K562 (cell line): ENCODE measurements around the gene PSMD1. TPM values are rescaled to one million over a fixed set of nuclear protein-coding genes. Genes with fewer than 3 reads are reported as not detected.

Source experiments
- ATAC-seq: fragments of 200-7000 bp; cut with Tn5 transposase; 3 replicates; pipeline ENCODE4 v1.9.1; 2020; ENCODE audit warnings: moderate library complexity
- BruUV-seq: library from RNA; stranded (reverse); fragments of 400-500 nt; replicated peaks from 2 replicates; lab custom pipeline; 2021; lab: Mats Ljungman, UMichigan
- CTCF ChIA-PET: fragments of 300-600 bp; formaldehyde crosslinking; extraction: SDS; loops from one replicate; lab custom pipeline; 2021; ENCODE audit warnings: low intra/inter-chr PET ratio; lab: Yijun Ruan, JAX
- POLR2A ChIA-PET: fragments of 300-600, 350-650 bp; sonication (Branson Sonifier 250); formaldehyde crosslinking; extraction: SDS; loops from one replicate; lab custom pipeline; 2021; ENCODE audit warnings: antibody characterized with exemption, inconsistent platforms; lab: Yijun Ruan, JAX
- DNase-seq, 4 experiments: peaks; one replicate each; pipeline versions ENCODE4 v3.0.0 to v3.0.0-alpha.2; 2011 to 2018; ENCODE audit warnings: low spot score in 3 of 4, mixed read lengths in 3 of 4; ENCODE audit errors: extremely low read depth in 1 of 4
- FAIRE-seq: peaks from 2 replicates; lab custom pipeline; 2011; peaks lifted over from hg19 to GRCh38; lab: Jason Lieb, UNC
- H2AFZ ChIP-seq: 2 replicates; pipeline ENCODE4 v1.6.0; 2011; ENCODE audit warnings: low read depth, low read length, control low read depth, inconsistent platforms
- H3K27ac ChIP-seq: fragments of 200-600 bp; 3 replicates; pipeline ENCODE4 v1.8.0; 2011; ENCODE audit warnings: low read depth, mild to moderate bottlenecking, control low read depth, inconsistent platforms, low read length, moderate library complexity, mixed read lengths; ENCODE audit errors: extremely low read depth
- H3K27me3 ChIP-seq, 2 experiments: fragments of 300-600 bp in 1 of 2; 2 replicates in 1 of 2; 3 replicates in 1 of 2; pipeline versions ENCODE4 v1.6.0 to v1.8.0; 2011; ENCODE audit warnings: inconsistent platforms in 2 of 2, low read length in 2 of 2, mild to moderate bottlenecking in 1 of 2, mixed read lengths in 1 of 2, moderate library complexity in 1 of 2; ENCODE audit not compliant: control insufficient read depth in 2 of 2, insufficient read depth in 2 of 2
- H3K36me3 ChIP-seq: fragments of 300-600 bp; 3 replicates; pipeline ENCODE4 v1.8.0; 2011; ENCODE audit warnings: mild to moderate bottlenecking, low read length, inconsistent platforms; ENCODE audit not compliant: control insufficient read depth, insufficient read depth
- H3K4me1 ChIP-seq, 2 experiments: fragments of 200-600 bp in 1 of 2; replicated peaks in 1 of 2; 2 replicates in 1 of 2; 3 replicates in 1 of 2; pipeline versions ENCODE4 v1.5.1 to v1.8.0; 2011; ENCODE audit warnings: inconsistent platforms in 2 of 2, low read length in 2 of 2, mild to moderate bottlenecking in 1 of 2, mixed read lengths in 1 of 2, moderate library complexity in 1 of 2; ENCODE audit not compliant: control insufficient read depth in 2 of 2, insufficient read depth in 2 of 2
- H3K4me2 ChIP-seq: 2 replicates; pipeline ENCODE4 v1.6.1; 2011; ENCODE audit warnings: low read length, control low read depth, inconsistent platforms, mixed read lengths; ENCODE audit not compliant: insufficient read depth
- H3K4me3 ChIP-seq: fragments of 200-600 bp; sonication (generic), shearing (Covaris generic); 2 replicates; pipeline ENCODE4 v1.5.1; 2016; ENCODE audit warnings: control low read depth, inconsistent platforms
- H3K79me2 ChIP-seq: fragments of 200-600 bp; 3 replicates; pipeline ENCODE4 v1.8.0; 2011; ENCODE audit warnings: low read length, inconsistent platforms; ENCODE audit not compliant: control insufficient read depth, insufficient read depth
- H3K9ac ChIP-seq, 2 experiments: 2 replicates each; pipeline versions ENCODE4 v1.6.0 to v1.6.1; 2011; ENCODE audit warnings: low read depth in 2 of 2, low read length in 2 of 2, control low read depth in 1 of 2, inconsistent platforms in 1 of 2, mild to moderate bottlenecking in 1 of 2, mixed read lengths in 1 of 2; ENCODE audit not compliant: insufficient read depth in 1 of 2
- H3K9me1 ChIP-seq: one replicate; pipeline ENCODE4 v1.6.0; 2011; ENCODE audit warnings: inconsistent platforms, mild to moderate bottlenecking, low read length, moderate library complexity; ENCODE audit not compliant: control insufficient read depth, insufficient read depth
- H3K9me3 ChIP-seq: replicated peaks from 2 replicates; pipeline ENCODE4 v1.5.1; 2011; ENCODE audit warnings: low read depth, low read length, inconsistent platforms; ENCODE audit not compliant: control insufficient read depth, insufficient read depth
- H4K20me1 ChIP-seq: replicated peaks from 2 replicates; pipeline ENCODE4 v1.6.1; 2011; ENCODE audit warnings: low read length, inconsistent platforms, mixed read lengths; ENCODE audit not compliant: control insufficient read depth, insufficient read depth
- CHD4 ChIP-seq: fragments of 200-600 bp; sonication (generic); IDR thresholded peaks from 3 replicates; pipeline ENCODE4 v1.6.1; 2012; ENCODE audit warnings: low read depth, mild to moderate bottlenecking, mixed read lengths, low read length, inconsistent platforms; ENCODE audit not compliant: insufficient read depth, insufficient replicate concordance, poor library complexity, severe bottlenecking
- CTBP1 ChIP-seq: fragments of 450-650 bp; IDR thresholded peaks from 2 replicates; pipeline ENCODE4 v1.6.1; 2016; ENCODE audit warnings: borderline replicate concordance
- HDAC6 ChIP-seq: IDR thresholded peaks from 2 replicates; pipeline ENCODE4 v1.6.1; 2012; ENCODE audit warnings: low read depth, mild to moderate bottlenecking, control low read depth, inconsistent platforms, low read length, moderate library complexity
- JUNB ChIP-seq: fragments of 450-650 bp; formaldehyde crosslinking; conservative IDR thresholded peaks from 2 replicates; pipeline ENCODE4 v1.4.0; 2020; ENCODE audit warnings: mild to moderate bottlenecking
- KLF10 ChIP-seq: fragments of 250-450 bp; sonication (Bioruptor Pico); IDR thresholded peaks from 2 replicates; pipeline ENCODE4 v1.6.1; 2021; ENCODE audit warnings: matching md5 sums
- MYC ChIP-seq, 2 experiments: fragments of 250-450 bp in 1 of 2; sonication (Bioruptor Pico) in 1 of 2; IDR thresholded peaks; 2 replicates each; pipeline versions ENCODE4 v1.5.1 to v1.6.1; 2012 to 2021; ENCODE audit warnings: low read depth in 2 of 2, borderline replicate concordance in 1 of 2, improper control_type of control experiment in 1 of 2, low read length in 1 of 2, mild to moderate bottlenecking in 1 of 2, moderate library complexity in 1 of 2
- NFATC3 ChIP-seq: fragments of 450-650 bp; IDR thresholded peaks from 2 replicates; pipeline ENCODE4 v1.6.1; 2017; ENCODE audit warnings: mild to moderate bottlenecking
- POLR2B ChIP-seq: fragments of 450-650 bp; IDR thresholded peaks from 2 replicates; pipeline ENCODE4 v1.6.1; 2018; ENCODE audit warnings: low read depth; ENCODE audit not compliant: partially characterized antibody
- PRPF4 ChIP-seq: fragments of 200-400 bp; formaldehyde crosslinking; IDR thresholded peaks from one replicate; pipeline ENCODE4 v1.6.1; 2017; ENCODE audit warnings: low read length, low read depth, mild to moderate bottlenecking; ENCODE audit not compliant: insufficient read depth, poor library complexity, severe bottlenecking
- PYGO2 ChIP-seq: fragments of 450-650 bp; IDR thresholded peaks from 2 replicates; pipeline ENCODE4 v1.6.1; 2016; ENCODE audit warnings: mild to moderate bottlenecking, missing genetic modification characterization, moderate library complexity, missing compliant biosample characterization
- ZBTB7A ChIP-seq: IDR thresholded peaks from 2 replicates; pipeline ENCODE4 v1.6.1; 2011; ENCODE audit warnings: low read depth, mild to moderate bottlenecking, low read length, moderate library complexity, borderline replicate concordance; ENCODE audit not compliant: control insufficient read depth
- ZNF232 ChIP-seq: sonication (generic); formaldehyde crosslinking; IDR thresholded peaks from 2 replicates; pipeline ENCODE4 v1.8.0; 2022; ENCODE audit warnings: mild to moderate bottlenecking, missing genetic modification reagents
- ZNF324 ChIP-seq: fragments of 250-450 bp; sonication (Bioruptor Pico); IDR thresholded peaks from 2 replicates; pipeline ENCODE4 v1.4.0; 2020; ENCODE audit warnings: mild to moderate bottlenecking
- ZNF785 ChIP-seq: fragments of 250-450 bp; sonication (Bioruptor Pico); IDR thresholded peaks from 2 replicates; pipeline ENCODE4 v1.4.0; 2020; ENCODE audit warnings: mild to moderate bottlenecking
- WGBS: fragments of 100-300 bp; shearing (Covaris generic); methylation state at CpG from one replicate; pipeline ENCODE4 v1.1.6; 2016; ENCODE audit warnings: low coverage, mixed read lengths; ENCODE audit not compliant: insufficient coverage; ENCODE audit errors: missing lambda C conversion rate; 5-methylcytosine and 5-hydroxymethylcytosine counted together
- in situ Hi-C: fragments of 300-500 bp; cut with MboI; formaldehyde crosslinking; loops from 4 replicates; pipeline ENCODE4 v1.15.0; 2018; ENCODE audit warnings: inconsistent platforms, mixed read lengths
- intact Hi-C: fragments of 100-400 bp; cut with micrococcal nuclease; formaldehyde crosslinking; loops from 2 replicates; pipeline ENCODE4 v1.14.2; 2022
- polyA plus RNA-seq, 8 experiments: library from polyadenylated mRNA; depleted of rRNA in 4 of 8; stranded (reverse) in 5 of 8; unstranded in 3 of 8; fragments of >200 nt; fragmentation: Nextera tagmentation in 2 of 8; fragmentation: Illumina TruSeq in 1 of 8; extraction: Ambion mirVana in 2 of 8; extraction: Trizol in 1 of 8; gene quantifications; 2 replicates each; pipeline versions ENCODE4 v1.2.1 to v1.2.3, GENCODE V29; 2011 to 2014; ENCODE audit warnings: inconsistent platforms in 1 of 8, missing spikeins in 1 of 8
- total RNA-seq, 7 experiments: library from RNA; depleted of rRNA in 6 of 7; stranded (reverse); fragments of >200 nt in 6 of 7; fragmentation: Illumina TruSeq in 2 of 7; extraction: Trizol in 2 of 7; gene quantifications; 2 replicates each; pipeline versions ENCODE4 v1.2.1 to v1.2.3, GENCODE V29; 2011 to 2021; ENCODE audit warnings: low replicate concordance in 1 of 7
- TF ChIP-seq, protein P1 (sequence below), 2 experiments: fragments of 450-650 bp; IDR thresholded peaks; 2 replicates each; pipeline ENCODE4 v1.6.1; 2018; ENCODE audit warnings: mild to moderate bottlenecking in 2 of 2, low read depth in 1 of 2; ENCODE audit not compliant: partially characterized antibody in 2 of 2

The PSMD1 gene
- total and polyA plus RNA-seq, 9 of the 15 experiments (the other 6 are each of a cell fraction or from before 2014, with no cell fraction given): 100 to 257 (median 147) TPM

DNA sequence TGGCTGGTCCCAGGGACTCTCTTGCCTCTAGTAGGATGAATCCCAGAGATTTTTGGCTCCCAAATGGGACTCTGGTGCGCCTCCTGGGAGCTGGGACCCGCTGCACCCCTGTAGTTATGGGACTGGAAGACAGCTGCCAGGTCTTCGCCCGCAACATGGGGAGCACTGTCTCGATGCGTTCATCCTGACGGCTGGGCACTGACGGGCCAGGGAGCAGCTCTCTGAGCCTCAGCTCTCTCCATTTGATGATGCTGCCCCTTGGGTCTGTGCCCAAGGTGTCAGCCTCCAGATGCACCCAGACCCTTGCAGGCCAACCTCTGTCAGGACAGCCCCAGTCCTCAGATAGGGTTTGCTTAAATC is 132.5 kb downstream of the PSMD1 start:
- 0% methylated on average over 4 of the region's 8 CpGs for WGBS
- CTCF ChIA-PET: no interaction called here
- no peak overlapping the region for H3K27ac ChIP-seq

More for the DNA sequence above, 132.5 kb downstream of the PSMD1 start:
- Histone ChIP-seq H3K9me3 (no peaks in the 10 kb centered on the region), H3K4me1 (peaks cover 4 to 8% of the 10 kb centered on the region in 2 experiments; a peak in 3 of 5 replicates)
- no peak for TF ChIP-seq JUNB (CRISPR knock-in tag)
- no peak for TF ChIP-seq CHD4
- TF ChIP-seq ZNF785 (CRISPR knock-in tag): no peak
- TF ChIP-seq HDAC6: no peak
- no peak for TF ChIP-seq MYC (IDR thresholded peaks at IDR 0.05; ENCODE audit: low read depth, low read length)
- TF ChIP-seq MYC (CRISPR knock-in tag; IDR thresholded peaks at IDR 0.05; ENCODE audit: borderline replicate concordance, low read depth): no peak
- TF ChIP-seq CTBP1: no peak
- no peak for TF ChIP-seq PYGO2 (tag)
- no peak for TF ChIP-seq ZNF324
- no peak for TF ChIP-seq PRPF4
- no peak for TF ChIP-seq NFATC3
- no peak for TF ChIP-seq KLF10 (CRISPR knock-in tag)
- TF ChIP-seq POLR2B: no peak
- no peak for TF ChIP-seq ZBTB7A
- TF ChIP-seq ZNF232: no peak
- TF ChIP-seq, protein P1, sequence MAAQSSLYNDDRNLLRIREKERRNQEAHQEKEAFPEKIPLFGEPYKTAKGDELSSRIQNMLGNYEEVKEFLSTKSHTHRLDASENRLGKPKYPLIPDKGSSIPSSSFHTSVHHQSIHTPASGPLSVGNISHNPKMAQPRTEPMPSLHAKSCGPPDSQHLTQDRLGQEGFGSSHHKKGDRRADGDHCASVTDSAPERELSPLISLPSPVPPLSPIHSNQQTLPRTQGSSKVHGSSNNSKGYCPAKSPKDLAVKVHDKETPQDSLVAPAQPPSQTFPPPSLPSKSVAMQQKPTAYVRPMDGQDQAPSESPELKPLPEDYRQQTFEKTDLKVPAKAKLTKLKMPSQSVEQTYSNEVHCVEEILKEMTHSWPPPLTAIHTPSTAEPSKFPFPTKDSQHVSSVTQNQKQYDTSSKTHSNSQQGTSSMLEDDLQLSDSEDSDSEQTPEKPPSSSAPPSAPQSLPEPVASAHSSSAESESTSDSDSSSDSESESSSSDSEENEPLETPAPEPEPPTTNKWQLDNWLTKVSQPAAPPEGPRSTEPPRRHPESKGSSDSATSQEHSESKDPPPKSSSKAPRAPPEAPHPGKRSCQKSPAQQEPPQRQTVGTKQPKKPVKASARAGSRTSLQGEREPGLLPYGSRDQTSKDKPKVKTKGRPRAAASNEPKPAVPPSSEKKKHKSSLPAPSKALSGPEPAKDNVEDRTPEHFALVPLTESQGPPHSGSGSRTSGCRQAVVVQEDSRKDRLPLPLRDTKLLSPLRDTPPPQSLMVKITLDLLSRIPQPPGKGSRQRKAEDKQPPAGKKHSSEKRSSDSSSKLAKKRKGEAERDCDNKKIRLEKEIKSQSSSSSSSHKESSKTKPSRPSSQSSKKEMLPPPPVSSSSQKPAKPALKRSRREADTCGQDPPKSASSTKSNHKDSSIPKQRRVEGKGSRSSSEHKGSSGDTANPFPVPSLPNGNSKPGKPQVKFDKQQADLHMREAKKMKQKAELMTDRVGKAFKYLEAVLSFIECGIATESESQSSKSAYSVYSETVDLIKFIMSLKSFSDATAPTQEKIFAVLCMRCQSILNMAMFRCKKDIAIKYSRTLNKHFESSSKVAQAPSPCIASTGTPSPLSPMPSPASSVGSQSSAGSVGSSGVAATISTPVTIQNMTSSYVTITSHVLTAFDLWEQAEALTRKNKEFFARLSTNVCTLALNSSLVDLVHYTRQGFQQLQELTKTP (IDR thresholded peaks at IDR 0.05; ENCODE audit: low read depth in 1 of 2, partially characterized antibody in 2 of 2): no peak
- TF ChIP-seq, all 486 proteins: peak for 0
- H3K36me3 ChIP-seq: no peaks in the 10 kb centered on the region
- in situ Hi-C loops (no loop called here), intact Hi-C loops (no loop called here)
- H3K4me3 ChIP-seq: no peak overlapping the region
- no peak overlapping the region for H3K4me2 ChIP-seq
- H3K9me1 ChIP-seq: no peaks in the 10 kb centered on the region
- no peaks in the 10 kb centered on the region for H3K79me2 ChIP-seq
- ATAC-seq (no peak), FAIRE-seq (no peak), DNase-seq (no peak)
- no peak overlapping the region for H2AFZ ChIP-seq
- no peaks in the 10 kb centered on the region for H4K20me1 ChIP-seq
- no TSS peak for BruUV-seq
- POLR2A ChIA-PET: interaction anchor here (0.6 to 1.1 kb wide), 3 partner anchors 51 to 618 kb away, joined by 3 read pairs; no protein-coding TSS in a partner anchor
- H3K9ac ChIP-seq: no peak overlapping the region
- peaks cover 6 to 28% of the 10 kb centered on the region in 2 experiments; a peak in 4 of 5 replicates for H3K27me3 ChIP-seq
